Thyroid gland (tissue), 4 donors: Measurements from ENCODE around the gene CLCNKA.

Experiments
- CTCF ChIP-seq, 6 experiments: fragments of 200-600 bp in 3 of 6; fragments of 450-650 bp in 3 of 6; sonication (generic) in 3 of 6; IDR thresholded peaks; one replicate each; pipeline ENCODE4 v1.5.1; 2016 to 2019; ENCODE audit warnings: antibody characterized with exemption in 6 of 6, mild to moderate bottlenecking in 2 of 6, inconsistent platforms in 1 of 6, moderate library complexity in 1 of 6
- POLR2A ChIP-seq, 2 donors: fragments of 450-650 bp; IDR thresholded peaks; one replicate each; pipeline ENCODE4 v1.6.1; 2017; ENCODE audit warnings: antibody characterized with exemption in 2 of 2, mild to moderate bottlenecking in 2 of 2, moderate library complexity in 1 of 2

- TF ChIP-seq CTCF (IDR thresholded peaks at IDR 0.05) (no peak), POLR2A (IDR thresholded peaks at IDR 0.05) (no peak)
These were observed 46.1 kb downstream of the CLCNKA start for GRCh38 chr1:16067933-16068332.
